ENCODE data around the gene NEU4. TPM values are rescaled to one million over a fixed set of nuclear protein-coding genes. Genes with fewer than 3 reads are reported as not detected.
"Not testable (repeated sequence)": the region's sequence is repeated elsewhere in the genome, so short reads cannot be mapped to it uniquely, and the experiment has no call there.

The NEU4 gene
- total RNA-seq, 1 donor from 2014 or later: not detected

- no peak for ATAC-seq
- intact Hi-C loops (cut with DNase I): no loop called here
- peak; percentile 54 for DNase-seq (ENCODE audit: low spot score)
Observed at GRCh38 chr2:241820625-241821384, 11.8 kb downstream of the NEU4 start.

- no peak for DNase-seq (ENCODE audit: low spot score)
- intact Hi-C loops (cut with DNase I): no loop called here
- no peak for ATAC-seq
Observed at GRCh38 chr2:241821460-241822263, 12.7 kb downstream of the NEU4 start.

- ATAC-seq (no peak), DNase-seq (ENCODE audit: low spot score) (no peak)
- intact Hi-C loops (cut with DNase I): no loop called here
Observed at GRCh38 chr2:241822264-241822623, 13.3 kb downstream of the NEU4 start.

- intact Hi-C loops (cut with DNase I); ATAC-seq; DNase-seq (ENCODE audit: low spot score): not testable (repeated sequence)
Observed at GRCh38 chr2:241823531-241824437, 14.8 kb downstream of the NEU4 start.

- no peak for ATAC-seq
- intact Hi-C loops (cut with DNase I): no loop called here
- DNase-seq (ENCODE audit: low spot score): no peak
Observed at GRCh38 chr2:241827394-241827793, 18.4 kb downstream of the NEU4 start.

GRCh38 chr2:241833101-241833663 lies 24.2 kb downstream of the NEU4 start:
- intact Hi-C loops (cut with DNase I): no loop called here
- no peak for ATAC-seq
- DNase-seq (ENCODE audit: low spot score): no peak

GRCh38 chr2:241833756-241834526 lies 24.9 kb downstream of the NEU4 start:
- intact Hi-C loops (cut with DNase I); DNase-seq (ENCODE audit: low spot score); ATAC-seq: not testable (repeated sequence)

- ATAC-seq: no peak
- DNase-seq (ENCODE audit: low spot score): no peak
- intact Hi-C loops (cut with DNase I): no loop called here
Observed at GRCh38 chr2:241834527-241835210, 25.7 kb downstream of the NEU4 start.

GRCh38 chr2:241835611-241836010 lies 26.6 kb downstream of the NEU4 start:
- ATAC-seq: no peak
- intact Hi-C loops (cut with DNase I): no loop called here
- no peak for DNase-seq (ENCODE audit: low spot score)

- DNase-seq (ENCODE audit: low spot score) (no peak), ATAC-seq (no peak)
- intact Hi-C loops (cut with DNase I): no loop called here
Observed at GRCh38 chr2:241836292-241836691, 27.3 kb downstream of the NEU4 start.

- intact Hi-C loops (cut with DNase I): no loop called here
- DNase-seq (ENCODE audit: low spot score) (no peak), ATAC-seq (no peak)
Observed at GRCh38 chr2:241837197-241837965, 28.4 kb downstream of the NEU4 start.

GRCh38 chr2:241841181-241842066 lies 32.4 kb downstream of the NEU4 start:
- DNase-seq (ENCODE audit: low spot score) (no peak), ATAC-seq (no peak)
- intact Hi-C loops (cut with DNase I): no loop called here

- intact Hi-C loops (cut with DNase I): no loop called here
- peak; percentile 2 for ATAC-seq
- no peak for DNase-seq (ENCODE audit: low spot score)
Observed at GRCh38 chr2:241842067-241842415, 33.0 kb downstream of the NEU4 start.

GRCh38 chr2:241842620-241843211 lies 33.7 kb downstream of the NEU4 start:
- intact Hi-C loops (cut with DNase I): no loop called here
- ATAC-seq: peak; percentile 64
- DNase-seq (ENCODE audit: low spot score): peak; percentile 77

- intact Hi-C loops (cut with DNase I): no loop called here
- DNase-seq (ENCODE audit: low spot score) (peak; percentile 62), ATAC-seq (peak; percentile 35)
Observed at GRCh38 chr2:241843321-241844065, 34.5 kb downstream of the NEU4 start.
